ENCODE data around the gene ENPP6. TPM values are rescaled to one million over a fixed set of nuclear protein-coding genes. Genes with fewer than 3 reads are reported as not detected.

The ENPP6 gene
- total RNA-seq (2022; extraction: Qiagen RNA extraction; ENCODE audit: low read depth), result not detected in 5 replicates

DNA sequence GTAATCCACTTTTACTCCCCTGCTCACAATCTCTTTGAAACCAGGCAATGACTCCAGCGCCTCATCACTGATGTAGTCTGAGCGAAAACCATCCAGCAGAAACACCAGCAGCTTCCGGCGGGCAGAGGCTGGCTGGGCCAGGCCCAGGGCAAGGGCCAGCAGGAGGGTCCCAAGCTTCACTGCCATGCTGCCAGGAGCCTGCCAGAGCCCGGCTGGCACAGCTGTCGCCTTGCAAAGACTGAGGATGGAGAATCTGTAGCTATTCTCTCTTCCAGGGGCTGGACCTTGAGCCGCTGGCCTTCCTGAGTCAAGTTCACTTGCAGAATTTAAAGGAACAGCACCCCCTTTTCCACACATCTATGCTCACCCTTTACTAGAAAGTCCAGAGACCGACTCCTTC, at the start of gene ENPP6:
Gene ENPP6 (minus strand): TSS at position 240 of the 400 bp plus-strand sequence. CDS start 54 bp downstream, at position 186.

